Activated CD8-positive, alpha-beta memory T cell treated with anti-CD3 and anti-CD28 coated beads for 1 hour (primary cell): ENCODE data around the gene MCU.

ENCODE experiments used
- DNase-seq, 2 donors: peaks; one replicate each; pipeline ENCODE4 v3.0.0-alpha.2; 2020; ENCODE audit warnings: low read depth in 1 of 2; ENCODE audit errors: extremely low read depth in 1 of 2

MCU gene

GRCh38 chr10:72831696-72832409 lies 139.9 kb downstream of the MCU start:
- DNase-seq = no peak

GRCh38 chr10:72832701-72833100 lies 140.8 kb downstream of the MCU start:
- no peak for DNase-seq

- no peak for DNase-seq
Observed at GRCh38 chr10:72834183-72834825, 142.4 kb downstream of the MCU start.

- DNase-seq = no peak
Observed at GRCh38 chr10:72840319-72840718, 148.4 kb downstream of the MCU start.

GRCh38 chr10:72841487-72841886 lies 149.5 kb downstream of the MCU start:
- DNase-seq = no peak

GRCh38 chr10:72842164-72842563 lies 150.2 kb downstream of the MCU start:
- DNase-seq = no peak

GRCh38 chr10:72846238-72846637 lies 154.3 kb downstream of the MCU start:
- DNase-seq = no peak

- DNase-seq = no peak
Observed at GRCh38 chr10:72847681-72848080, 155.7 kb downstream of the MCU start.

- no peak for DNase-seq
Observed at GRCh38 chr10:72850861-72851260, 158.9 kb downstream of the MCU start.

GRCh38 chr10:72851509-72851908 lies 159.6 kb downstream of the MCU start:
- DNase-seq = no peak

GRCh38 chr10:72852508-72852907 lies 160.6 kb downstream of the MCU start:
- no peak for DNase-seq

- no peak for DNase-seq
Observed at GRCh38 chr10:72855129-72855528, 163.2 kb downstream of the MCU start.

GRCh38 chr10:72855790-72856189 lies 163.8 kb downstream of the MCU start:
- DNase-seq = no peak

GRCh38 chr10:72858067-72858466 lies 166.1 kb downstream of the MCU start:
- DNase-seq = no peak

- DNase-seq = no peak
Observed at GRCh38 chr10:72862957-72863356, 171.0 kb downstream of the MCU start.

- no peak for DNase-seq
Observed at GRCh38 chr10:72875250-72876055, 183.5 kb downstream of the MCU start.

- DNase-seq = no peak
Observed at GRCh38 chr10:72879245-72879644, 187.3 kb downstream of the MCU start.

- DNase-seq = no peak
Observed at GRCh38 chr10:72881291-72881690, 189.3 kb downstream of the MCU start.

- DNase-seq = no peak
Observed at GRCh38 chr10:72883861-72884260, 191.9 kb downstream of the MCU start.

- no peak for DNase-seq
Observed at GRCh38 chr10:72885953-72886352, 194.0 kb downstream of the MCU start.

GRCh38 chr10:72886621-72887020 lies 194.7 kb downstream of the MCU start:
- no peak for DNase-seq

GRCh38 chr10:72887043-72887442 lies 195.1 kb downstream of the MCU start:
- DNase-seq = no peak
